GM18505 (cell line): Measurements from ENCODE around the gene LGALS3BP.
"Not testable (repeated sequence)": the region's sequence is repeated elsewhere in the genome, so short reads cannot be mapped to it uniquely, and the experiment has no call there.

Experiments
- ATAC-seq: cut with Tn5 transposase; IDR thresholded peaks from one replicate; pipeline ENCODE4 v1.9.1; 2021; ENCODE audit not compliant: unreplicated experiment
- POLR2A ChIP-seq: IDR thresholded peaks from 4 replicates; pipeline ENCODE4 v1.6.1; 2011; ENCODE audit warnings: borderline replicate concordance; ENCODE audit not compliant: insufficient read depth, insufficient read length; ENCODE audit errors: extremely low read depth

LGALS3BP gene

GRCh38 chr17:78952706-78953105, 27.0 kb downstream of the LGALS3BP start:
- TF ChIP-seq POLR2A: no peak

GRCh38 chr17:78951967-78952551, 27.7 kb downstream of the LGALS3BP start:
- no peak for ATAC-seq
- TF ChIP-seq POLR2A: no peak

More at GRCh38 chr17:78952706-78953105, 27.0 kb downstream of the LGALS3BP start:
- no peak for ATAC-seq

- ATAC-seq: no peak
- TF ChIP-seq POLR2A: no peak
Observed at GRCh38 chr17:78950870-78951269, 28.9 kb downstream of the LGALS3BP start.

GRCh38 chr17:78947235-78948149, 32.2 kb downstream of the LGALS3BP start:
- ATAC-seq: no peak

GRCh38 chr17:78946631-78947030, 33.1 kb downstream of the LGALS3BP start:
- TF ChIP-seq POLR2A: no peak
- no peak for ATAC-seq

More at GRCh38 chr17:78947235-78948149, 32.2 kb downstream of the LGALS3BP start:
- TF ChIP-seq POLR2A: no peak

GRCh38 chr17:78946131-78946530, 33.6 kb downstream of the LGALS3BP start:
- TF ChIP-seq POLR2A: no peak
- ATAC-seq: no peak

- ATAC-seq: not testable (repeated sequence)
Observed at GRCh38 chr17:78945455-78945854, 34.3 kb downstream of the LGALS3BP start.

GRCh38 chr17:78944956-78945355, 34.8 kb downstream of the LGALS3BP start:
- no peak for TF ChIP-seq POLR2A
- ATAC-seq: no peak

GRCh38 chr17:78944026-78944425, 35.7 kb downstream of the LGALS3BP start:
- TF ChIP-seq POLR2A: no peak
- no peak for ATAC-seq

- no peak for ATAC-seq
- TF ChIP-seq POLR2A: no peak
Observed at GRCh38 chr17:78940708-78941107, 39.0 kb downstream of the LGALS3BP start.

- no peak for TF ChIP-seq POLR2A
- ATAC-seq: no peak
Observed at GRCh38 chr17:78940258-78940657, 39.5 kb downstream of the LGALS3BP start.

GRCh38 chr17:78939615-78940014, 40.1 kb downstream of the LGALS3BP start:
- no peak for TF ChIP-seq POLR2A
- ATAC-seq: no peak

- no peak for ATAC-seq
- TF ChIP-seq POLR2A: no peak
Observed at GRCh38 chr17:78937561-78937960, 42.2 kb downstream of the LGALS3BP start.
